Measurements from ENCODE around the gene KCNC1. TPM values are rescaled to one million over a fixed set of nuclear protein-coding genes. Genes with fewer than 3 reads are reported as not detected.

KCNC1 gene
- total RNA-seq, 4 donors from 2014 or later: 0.14 TPM; not detected in 3

- Histone ChIP-seq H3K4me1 (no peaks in the 10 kb centered on the region), H3K36me3 (no peaks in the 10 kb centered on the region), H3K4me3 (no peak overlapping the region), H3K27ac (no peak overlapping the region), H3K9me3 (no peaks in the 10 kb centered on the region), H3K27me3 (no peaks in the 10 kb centered on the region)
- no peak for DNase-seq
- TF ChIP-seq POLR2A (IDR thresholded peaks at IDR 0.05) (no peak), POLR2AphosphoS5 (IDR thresholded peaks at IDR 0.05) (no peak), EP300 (IDR thresholded peaks at IDR 0.05; ENCODE audit: low read depth) (no peak)
- intact Hi-C loops (cut with DNase I; ENCODE audit: low total_unique reads) (no loop called here), in situ Hi-C loops (cut with MboI; ENCODE audit: low pct_ligation_motif_present in 1 of 4, low pct_unique_long_range_greater_than_20kb in 1 of 4, low sequenced_read_pairs in 3 of 4) (no loop called here)
- WGBS, 2 donors (ENCODE audit: low coverage in 1 of 2): 78% methylated on average over 19 of the region's 19 CpGs; no CpG with 5 or more reads in 1 of the 2 donors
Measured at GRCh38 chr11:17748761-17749721, 14.5 kb downstream of the KCNC1 start.

GRCh38 chr11:17750013-17750800, 15.6 kb downstream of the KCNC1 start:
- H3K27ac ChIP-seq: no peak overlapping the region
- no peaks in the 10 kb centered on the region for H3K27me3 ChIP-seq
- no peak for TF ChIP-seq POLR2A (IDR thresholded peaks at IDR 0.05)
- no peak for TF ChIP-seq EP300 (IDR thresholded peaks at IDR 0.05; ENCODE audit: low read depth)
- no peak for TF ChIP-seq POLR2AphosphoS5 (IDR thresholded peaks at IDR 0.05)
- TF ChIP-seq CTCF (IDR thresholded peaks at IDR 0.05): no peak
- in situ Hi-C loops (cut with MboI; ENCODE audit: low pct_ligation_motif_present in 1 of 4, low pct_unique_long_range_greater_than_20kb in 1 of 4, low sequenced_read_pairs in 3 of 4): loop anchor here (10.0 kb wide), 2 partner anchors 225 to 235 kb away; no protein-coding TSS in a partner anchor
- WGBS, 2 donors (ENCODE audit: low coverage in 1 of 2): 70% methylated on average over 13 of the region's 13 CpGs; no CpG with 5 or more reads in 1 of the 2 donors
- H3K4me3 ChIP-seq: no peak overlapping the region
- no peaks in the 10 kb centered on the region for H3K4me1 ChIP-seq
- no peaks in the 10 kb centered on the region for H3K36me3 ChIP-seq
- no peaks in the 10 kb centered on the region for H3K9me3 ChIP-seq
- intact Hi-C loops (cut with DNase I; ENCODE audit: low total_unique reads): no loop called here
- DNase-seq: no peak

GRCh38 chr11:17750801-17751165, 16.2 kb downstream of the KCNC1 start:
- in situ Hi-C loops (cut with MboI; ENCODE audit: low pct_ligation_motif_present in 1 of 4, low pct_unique_long_range_greater_than_20kb in 1 of 4, low sequenced_read_pairs in 3 of 4): loop anchor here (10.0 kb wide), 2 partner anchors 224 to 234 kb away; no protein-coding TSS in a partner anchor
- TF ChIP-seq CTCF (IDR thresholded peaks at IDR 0.05) (no peak), POLR2A (IDR thresholded peaks at IDR 0.05) (no peak), EP300 (IDR thresholded peaks at IDR 0.05; ENCODE audit: low read depth) (no peak), POLR2AphosphoS5 (IDR thresholded peaks at IDR 0.05) (no peak)
- 20 to 48% methylated on average over 1 to 2 of the region's 2 CpGs for WGBS, 2 donors (ENCODE audit: low coverage in 1 of 2)
- Histone ChIP-seq H3K4me3 (no peak overlapping the region), H3K27me3 (no peaks in the 10 kb centered on the region), H3K36me3 (no peaks in the 10 kb centered on the region), H3K4me1 (no peaks in the 10 kb centered on the region), H3K27ac (no peak overlapping the region), H3K9me3 (no peaks in the 10 kb centered on the region)
- DNase-seq: no peak
- intact Hi-C loops (cut with DNase I; ENCODE audit: low total_unique reads): no loop called here

- WGBS, 2 donors (ENCODE audit: low coverage in 1 of 2): 56% methylated on average over 1 of the region's 2 CpGs; no CpG with 5 or more reads in 1 of the 2 donors
- no peaks in the 10 kb centered on the region for H3K36me3 ChIP-seq
- no peak overlapping the region for H3K27ac ChIP-seq
- in situ Hi-C loops (cut with MboI; ENCODE audit: low pct_ligation_motif_present in 1 of 4, low pct_unique_long_range_greater_than_20kb in 1 of 4, low sequenced_read_pairs in 3 of 4): loop anchor here (10.0 kb wide), 2 partner anchors 223 to 233 kb away; no protein-coding TSS in a partner anchor
- intact Hi-C loops (cut with DNase I; ENCODE audit: low total_unique reads): no loop called here
- H3K4me1 ChIP-seq: no peaks in the 10 kb centered on the region
- H3K27me3 ChIP-seq: no peaks in the 10 kb centered on the region
- no peak for DNase-seq
- no peaks in the 10 kb centered on the region for H3K9me3 ChIP-seq
- H3K4me3 ChIP-seq: no peak overlapping the region
- TF ChIP-seq POLR2A (IDR thresholded peaks at IDR 0.05): no peak
- TF ChIP-seq EP300 (IDR thresholded peaks at IDR 0.05; ENCODE audit: low read depth): no peak
- no peak for TF ChIP-seq CTCF (IDR thresholded peaks at IDR 0.05)
Measured at GRCh38 chr11:17751558-17751957, 17.0 kb downstream of the KCNC1 start.
